H9 (cell line): ENCODE measurements around the gene SCN2B. TPM values are rescaled to one million over a fixed set of nuclear protein-coding genes. Genes with fewer than 3 reads are reported as not detected.

Experiments used
- DNase-seq: peaks from one replicate; pipeline ENCODE4 v3.0.0-alpha.2; 2017
- H2AFZ ChIP-seq: one replicate; pipeline ENCODE4 v1.6.1; 2013; ENCODE audit warnings: mild to moderate bottlenecking, low read length, control low read depth, moderate library complexity
- H2AK5ac ChIP-seq: 2 replicates; pipeline ENCODE4 v1.6.1; 2013; ENCODE audit warnings: low read length, control low read depth, mixed read lengths; ENCODE audit not compliant: insufficient read length
- H2BK120ac ChIP-seq: one replicate; pipeline ENCODE4 v1.6.1; 2013; ENCODE audit warnings: low read depth, mild to moderate bottlenecking, low read length, control low read depth, inconsistent platforms; ENCODE audit not compliant: poor library complexity, severe bottlenecking
- H2BK12ac ChIP-seq: 2 replicates; pipeline ENCODE4 v1.6.1; 2013; ENCODE audit warnings: low read length, control low read depth, mixed read lengths, low read depth; ENCODE audit not compliant: insufficient read length
- H2BK15ac ChIP-seq: 2 replicates; pipeline ENCODE4 v1.6.1; 2013; ENCODE audit warnings: low read depth, low read length, control low read depth
- H2BK20ac ChIP-seq: one replicate; pipeline ENCODE4 v1.6.1; 2013; ENCODE audit warnings: low read depth, mild to moderate bottlenecking, low read length, control low read depth, inconsistent platforms; ENCODE audit not compliant: poor library complexity, severe bottlenecking
- H2BK5ac ChIP-seq: 2 replicates; pipeline ENCODE4 v1.6.1; 2013; ENCODE audit warnings: low read length, control low read depth, mixed read lengths; ENCODE audit not compliant: insufficient read length
- H3K14ac ChIP-seq: 2 replicates; pipeline ENCODE4 v1.6.1; 2013; ENCODE audit warnings: low read length, control low read depth; ENCODE audit not compliant: insufficient read depth
- H3K18ac ChIP-seq: 2 replicates; pipeline ENCODE4 v1.6.1; 2013; ENCODE audit warnings: low read depth, mild to moderate bottlenecking, mixed read lengths, low read length, control low read depth; ENCODE audit not compliant: insufficient read length
- H3K23ac ChIP-seq: 2 replicates; pipeline ENCODE4 v1.6.1; 2013; ENCODE audit warnings: low read length, control low read depth, mixed read lengths, low read depth; ENCODE audit not compliant: insufficient read length
- H3K23me2 ChIP-seq: 2 replicates; pipeline ENCODE4 v1.6.1; 2013; ENCODE audit warnings: low read depth, mild to moderate bottlenecking, mixed read lengths, low read length, control low read depth; ENCODE audit not compliant: insufficient read length, poor library complexity, severe bottlenecking
- H3K27ac ChIP-seq: 2 replicates; pipeline ENCODE4 v1.5.1; 2013; ENCODE audit warnings: low read length, control low read depth, mixed read lengths, low read depth; ENCODE audit not compliant: insufficient read length
- H3K27me3 ChIP-seq: 2 replicates; pipeline ENCODE4 v1.6.1; 2013; ENCODE audit warnings: low read length, control low read depth, inconsistent platforms; ENCODE audit not compliant: insufficient read depth
- H3K4ac ChIP-seq: 2 replicates; pipeline ENCODE4 v1.6.1; 2013; ENCODE audit warnings: low read depth, mild to moderate bottlenecking, control low read depth, inconsistent platforms, low read length, moderate library complexity
- H3K4me1 ChIP-seq: 2 replicates; pipeline ENCODE4 v1.6.1; 2013; ENCODE audit warnings: low read length, control low read depth, inconsistent platforms; ENCODE audit not compliant: insufficient read depth
- H3K4me2 ChIP-seq: 2 replicates; pipeline ENCODE4 v1.6.1; 2013; ENCODE audit warnings: low read length, control low read depth, mixed read lengths; ENCODE audit not compliant: insufficient read length, insufficient read depth
- H3K56ac ChIP-seq: 2 replicates; pipeline ENCODE4 v1.6.1; 2013; ENCODE audit warnings: low read depth, mild to moderate bottlenecking, mixed read lengths, low read length, control low read depth; ENCODE audit not compliant: insufficient read length
- H3K79me1 ChIP-seq: 2 replicates; pipeline ENCODE4 v1.6.1; 2013; ENCODE audit warnings: low read depth, mild to moderate bottlenecking, moderate library complexity, low read length, control low read depth, inconsistent platforms; ENCODE audit not compliant: insufficient read depth, poor library complexity, severe bottlenecking
- H3K79me2 ChIP-seq: 2 replicates; pipeline ENCODE4 v1.6.1; 2013; ENCODE audit warnings: low read length, control low read depth, inconsistent platforms; ENCODE audit not compliant: insufficient read depth
- H3K9ac ChIP-seq: 2 replicates; pipeline ENCODE4 v1.6.1; 2013; ENCODE audit warnings: low read length, control low read depth, mixed read lengths; ENCODE audit not compliant: insufficient read length; ENCODE audit errors: extremely low read depth
- H3K9me3 ChIP-seq: one replicate; pipeline ENCODE4 v1.6.1; 2013; ENCODE audit warnings: low read depth, low read length, inconsistent platforms; ENCODE audit not compliant: control insufficient read depth
- H3T11ph ChIP-seq: one replicate; pipeline ENCODE4 v1.6.1; 2013; ENCODE audit warnings: mild to moderate bottlenecking, low read length, control low read depth, inconsistent platforms
- H4K20me1 ChIP-seq: one replicate; pipeline ENCODE4 v1.6.1; 2013; ENCODE audit not compliant: control insufficient read depth, insufficient read length, insufficient read depth
- H4K5ac ChIP-seq: 2 replicates; pipeline ENCODE4 v1.6.1; 2013; ENCODE audit warnings: low read depth, mild to moderate bottlenecking, mixed read lengths, low read length, control low read depth; ENCODE audit not compliant: insufficient read length
- H4K8ac ChIP-seq: replicated peaks from 2 replicates; pipeline ENCODE4 v1.6.1; 2013; ENCODE audit warnings: low read length, control low read depth, mixed read lengths, low read depth; ENCODE audit not compliant: insufficient read length
- H4K91ac ChIP-seq: 2 replicates; pipeline ENCODE4 v1.6.1; 2013; ENCODE audit warnings: low read depth, mild to moderate bottlenecking, moderate library complexity, mixed read lengths, low read length, control low read depth; ENCODE audit not compliant: insufficient read length
- H3K27ac Mint-ChIP-seq, 3 experiments: 2 replicates in 2 of 3; 3 replicates in 1 of 3; pipeline ENCODE4 v1.8.0; 2020 to 2021; ENCODE audit warnings: mixed read lengths in 3 of 3, mild to moderate bottlenecking in 1 of 3, moderate library complexity in 1 of 3
- H3K27me3 Mint-ChIP-seq: 2 replicates; pipeline ENCODE4 v1.8.0; 2021; ENCODE audit warnings: low read depth, mild to moderate bottlenecking, moderate library complexity, mixed read lengths
- H3K36me3 Mint-ChIP-seq, 3 experiments: 2 replicates in 2 of 3; 3 replicates in 1 of 3; pipeline ENCODE4 v1.8.0; 2020 to 2021; ENCODE audit warnings: low read depth in 3 of 3, mixed read lengths in 3 of 3; ENCODE audit not compliant: insufficient read depth in 1 of 3
- H3K4me1 Mint-ChIP-seq, 2 experiments: 2 replicates each; pipeline ENCODE4 v1.8.0; 2020; ENCODE audit warnings: mixed read lengths in 2 of 2
- H3K4me3 Mint-ChIP-seq, 2 experiments: 2 replicates in 1 of 2; 3 replicates in 1 of 2; pipeline ENCODE4 v1.8.0; 2020 to 2021; ENCODE audit warnings: mild to moderate bottlenecking in 2 of 2, mixed read lengths in 2 of 2, moderate library complexity in 1 of 2
- H3K9me3 Mint-ChIP-seq, 2 experiments: 2 replicates in 1 of 2; 3 replicates in 1 of 2; pipeline ENCODE4 v1.8.0; 2020; ENCODE audit warnings: mild to moderate bottlenecking in 2 of 2, mixed read lengths in 2 of 2, moderate library complexity in 1 of 2
- CTCF ChIP-seq: fragments of 200-600 bp; sonication (generic); conservative IDR thresholded peaks from 3 replicates; pipeline ENCODE4 v1.8.0; 2021; ENCODE audit warnings: antibody characterized with exemption, mild to moderate bottlenecking
- WGBS: extraction: QIAGEN DNeasy Blood & Tissue Kit; methylation state at CpG from one replicate; pipeline ENCODE4 v1.1.7; 2013; ENCODE audit warnings: missing lambda C conversion rate, low lambda C conversion rate, mixed read lengths; ENCODE audit not compliant: insufficient read length; ENCODE audit errors: extremely low coverage; 5-methylcytosine and 5-hydroxymethylcytosine counted together
- total RNA-seq: library from RNA; stranded (reverse); gene quantifications from 2 replicates; pipeline ENCODE4 v1.2.1, GENCODE V29; 2021

SCN2B gene
- total RNA-seq, 1 experiment from 2014 or later, result not detected

- Mint-ChIP-seq H3K9me3 (no peaks in the 10 kb centered on the region), H3K27ac (no peak overlapping the region), H3K4me1 (peaks cover 6 to 12% of the 10 kb centered on the region in 2 experiments), H3K4me3 (no peak overlapping the region), H3K36me3 (no peaks in the 10 kb centered on the region), H3K27me3 (peaks cover 15% of the 10 kb centered on the region)
- no peak for TF ChIP-seq CTCF
- Histone ChIP-seq H3K79me1 (no peaks in the 10 kb centered on the region), H4K8ac (no peak overlapping the region), H2BK15ac (no peak overlapping the region), H4K91ac (no peak overlapping the region), H3K79me2 (no peaks in the 10 kb centered on the region), H3K27ac (no peak overlapping the region), H3K27me3 (no peaks in the 10 kb centered on the region), H3K23ac (no peak overlapping the region), H4K20me1 (no peaks in the 10 kb centered on the region), H2BK20ac (no peak overlapping the region), H3K23me2 (no peaks in the 10 kb centered on the region), H3K4me1 (no peaks in the 10 kb centered on the region), H2BK12ac (no peak overlapping the region), H2BK5ac (no peak overlapping the region), H3K4me2 (no peak overlapping the region), H3K56ac (no peak overlapping the region), H3K9me3 (no peaks in the 10 kb centered on the region), H2AFZ (no peak overlapping the region), H2AK5ac (no peak overlapping the region), H2BK120ac (no peak overlapping the region), H3K18ac (no peak overlapping the region), H4K5ac (no peak overlapping the region), H3K4ac (no peak overlapping the region), H3T11ph (no peak overlapping the region), H3K14ac (no peak overlapping the region), H3K9ac (no peak overlapping the region)
- no peak for DNase-seq
- 100% methylated on average over 1 of the region's 6 CpGs for WGBS
These were observed 46.8 kb downstream of the SCN2B start for GRCh38 chr11:118129471-118130172.
